Left lung (tissue), 10 donors: ENCODE data around the gene GHITM. TPM values are rescaled to one million over a fixed set of nuclear protein-coding genes. Genes with fewer than 3 reads are reported as not detected.
"Not testable (repeated sequence)": the region's sequence is repeated elsewhere in the genome, so short reads cannot be mapped to it uniquely, and the experiment has no call there.

Source experiments
- ATAC-seq: fragments of 200-7000 bp; cut with Tn5 transposase; one replicate; pipeline ENCODE4 v1.9.1; 2020; ENCODE audit warnings: moderate library complexity
- DNase-seq, 4 donors: peaks; one replicate each; pipeline ENCODE4 v3.0.0-alpha.2; 2013 to 2020
- H3K27ac ChIP-seq, 2 donors: fragments of 200-600 bp; sonication (generic) in 1 of 2; one replicate each; pipeline versions ENCODE4 v1.5.0 to v1.8.0; 2020 to 2021
- H3K27me3 ChIP-seq, 2 donors: fragments of 200-600 bp; sonication (generic) in 1 of 2; one replicate each; pipeline versions ENCODE4 v1.5.0 to v1.8.0; 2020 to 2021
- H3K36me3 ChIP-seq, 2 donors: fragments of 200-600 bp; sonication (generic) in 1 of 2; one replicate each; pipeline versions ENCODE4 v1.5.0 to v1.8.0; 2020 to 2021
- H3K4me1 ChIP-seq, 2 donors: fragments of 200-600 bp; one replicate each; pipeline ENCODE4 v1.8.0; 2021
- H3K4me3 ChIP-seq, 2 donors: fragments of 200-600 bp; sonication (generic) in 1 of 2; one replicate each; pipeline versions ENCODE4 v1.5.0 to v1.8.0; 2020 to 2021; ENCODE audit warnings: mild to moderate bottlenecking in 1 of 2
- H3K9me3 ChIP-seq, 2 donors: fragments of 200-600 bp; sonication (generic) in 1 of 2; one replicate each; pipeline versions ENCODE4 v1.5.0 to v1.8.0; 2020 to 2021
- intact Hi-C, 2 donors: fragments of 100-400 bp; cut with DNase I; formaldehyde crosslinking; loops; one replicate each; pipeline versions ENCODE4 v1.11.2 to v1.14.2; 2022
- polyA plus RNA-seq, 6 donors: library from polyadenylated mRNA; unstranded; fragments of 120-200 nt; gene quantifications; one replicate each; pipeline ENCODE4 v1.2.1, GENCODE V29; 2013; ENCODE audit not compliant: insufficient read length in 6 of 6
- total RNA-seq, 2 donors: library from RNA; stranded (reverse); fragmentation: NEBNext Ultra II Directional; extraction: Animal tissue kit (Norgen Biotek cat#: 25700); gene quantifications; one replicate each; pipeline ENCODE4 v1.2.1, GENCODE V29; 2021
- TF ChIP-seq, protein P1 (sequence below), 2 donors: fragments of 200-600 bp; sonication (generic) in 1 of 2; IDR thresholded peaks; one replicate each; pipeline versions ENCODE4 v1.5.0 to v1.8.0; 2021; ENCODE audit warnings: antibody characterized with exemption in 2 of 2
- donor health status: DM: no; HTN: yes; CAD: no.
- donor health status: DM: no; HTN: no; CAD: no.

Gene GHITM
- total and polyA plus RNA-seq, 8 donors = 104 to 151 (median 120) TPM

DNA sequence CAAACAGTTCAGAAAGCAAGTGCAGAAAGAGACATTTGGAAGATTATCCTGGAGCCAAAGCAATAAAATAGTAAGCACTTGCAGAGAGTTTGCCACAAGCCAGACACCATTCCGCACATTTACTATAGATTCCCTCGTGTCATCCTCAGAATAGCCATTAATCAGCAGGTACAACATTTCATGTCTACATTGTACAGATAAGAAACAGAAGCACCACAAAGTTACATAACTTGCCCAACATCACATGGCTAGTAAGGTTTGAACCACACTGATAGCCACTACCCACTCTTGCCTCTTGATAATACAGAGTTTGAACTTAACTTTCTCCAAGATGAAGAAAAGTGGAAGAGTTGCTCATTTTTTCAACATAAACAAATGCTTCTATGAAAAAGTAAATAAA is 40.6 kb upstream of the GHITM start:
- Histone ChIP-seq H3K27me3 (no peaks in the 10 kb centered on the region), H3K36me3 (no peaks in the 10 kb centered on the region), H3K9me3 (no peaks in the 10 kb centered on the region), H3K4me1 (no peaks in the 10 kb centered on the region), H3K4me3 (no peak overlapping the region), H3K27ac (no peak overlapping the region)
- DNase-seq (no peak), ATAC-seq (no peak)
- TF ChIP-seq, protein P1, sequence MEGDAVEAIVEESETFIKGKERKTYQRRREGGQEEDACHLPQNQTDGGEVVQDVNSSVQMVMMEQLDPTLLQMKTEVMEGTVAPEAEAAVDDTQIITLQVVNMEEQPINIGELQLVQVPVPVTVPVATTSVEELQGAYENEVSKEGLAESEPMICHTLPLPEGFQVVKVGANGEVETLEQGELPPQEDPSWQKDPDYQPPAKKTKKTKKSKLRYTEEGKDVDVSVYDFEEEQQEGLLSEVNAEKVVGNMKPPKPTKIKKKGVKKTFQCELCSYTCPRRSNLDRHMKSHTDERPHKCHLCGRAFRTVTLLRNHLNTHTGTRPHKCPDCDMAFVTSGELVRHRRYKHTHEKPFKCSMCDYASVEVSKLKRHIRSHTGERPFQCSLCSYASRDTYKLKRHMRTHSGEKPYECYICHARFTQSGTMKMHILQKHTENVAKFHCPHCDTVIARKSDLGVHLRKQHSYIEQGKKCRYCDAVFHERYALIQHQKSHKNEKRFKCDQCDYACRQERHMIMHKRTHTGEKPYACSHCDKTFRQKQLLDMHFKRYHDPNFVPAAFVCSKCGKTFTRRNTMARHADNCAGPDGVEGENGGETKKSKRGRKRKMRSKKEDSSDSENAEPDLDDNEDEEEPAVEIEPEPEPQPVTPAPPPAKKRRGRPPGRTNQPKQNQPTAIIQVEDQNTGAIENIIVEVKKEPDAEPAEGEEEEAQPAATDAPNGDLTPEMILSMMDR (IDR thresholded peaks at IDR 0.05) = no peak
- intact Hi-C loops = no loop called here

DNA sequence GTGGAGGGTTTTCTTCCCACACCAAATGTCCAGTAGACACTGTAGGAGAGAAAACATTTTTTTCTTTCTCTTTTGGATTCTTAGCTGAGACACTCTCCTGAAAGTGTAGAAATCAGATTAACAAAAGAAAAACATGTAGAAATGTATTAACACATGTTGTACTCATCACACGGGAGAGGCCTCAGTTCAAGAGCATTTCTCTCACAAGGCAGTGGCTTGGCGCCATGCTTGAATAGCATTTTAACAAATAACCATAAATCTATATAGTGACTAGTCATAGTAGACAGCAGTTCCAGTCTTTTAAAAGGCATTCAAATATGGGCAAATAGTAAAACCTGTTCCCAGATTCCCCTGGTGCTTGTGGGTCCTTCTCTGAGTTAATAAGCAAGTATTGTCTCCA is 38.3 kb upstream of the GHITM start:
- H3K27me3 ChIP-seq = no peaks in the 10 kb centered on the region
- no peaks in the 10 kb centered on the region for H3K9me3 ChIP-seq
- no peaks in the 10 kb centered on the region for H3K4me1 ChIP-seq
- intact Hi-C loops = no loop called here
- H3K27ac ChIP-seq = no peak overlapping the region
- TF ChIP-seq, protein P1 (IDR thresholded peaks at IDR 0.05) = no peak
- no peak for ATAC-seq
- no peak for DNase-seq
- no peaks in the 10 kb centered on the region for H3K36me3 ChIP-seq
- no peak overlapping the region for H3K4me3 ChIP-seq

DNA sequence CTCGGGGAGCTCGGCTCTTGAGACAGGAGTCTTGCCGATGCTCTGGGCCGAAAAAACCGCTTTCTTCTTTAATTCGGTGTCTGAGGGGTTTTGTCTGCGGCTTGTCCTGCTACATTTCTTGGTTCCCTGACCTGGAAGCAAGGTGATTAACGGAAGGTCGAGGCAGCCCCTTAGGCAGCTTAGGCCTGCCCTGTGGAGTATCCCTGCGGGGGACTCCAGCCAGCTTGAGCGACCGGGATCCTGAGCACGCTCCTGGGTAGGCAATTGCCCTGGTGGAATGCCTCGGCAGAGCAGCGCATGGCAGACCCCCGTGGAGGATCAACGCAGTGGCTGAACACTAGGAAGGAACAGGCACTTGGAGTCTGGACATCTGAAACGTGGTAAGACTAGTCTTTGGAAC is 30.5 kb upstream of the GHITM start:
- ATAC-seq (no peak), DNase-seq (no peak)
- TF ChIP-seq, protein P1 (IDR thresholded peaks at IDR 0.05) = no peak

DNA sequence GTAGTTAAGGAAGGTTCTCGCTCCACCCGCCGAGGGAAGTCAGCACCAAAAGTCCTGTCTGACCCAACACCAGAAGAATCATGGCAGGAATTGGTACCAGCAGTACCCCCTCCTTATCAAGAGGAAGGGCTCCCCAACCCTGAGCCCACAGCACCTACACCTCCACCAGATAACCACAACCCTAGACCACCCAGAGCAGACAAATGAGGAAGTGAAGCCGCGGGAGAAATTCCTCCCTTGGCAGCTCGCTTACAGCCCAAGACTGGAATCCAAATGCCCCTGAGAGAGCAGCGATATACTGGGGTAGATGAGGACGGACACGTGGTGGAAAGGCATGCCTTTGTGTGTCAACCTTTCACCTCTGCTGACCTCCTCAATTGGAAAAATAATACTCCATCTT is 29.5 kb upstream of the GHITM start:
- H3K27ac ChIP-seq, ATAC-seq, DNase-seq, H3K27me3 ChIP-seq, H3K4me3 ChIP-seq, intact Hi-C loops, H3K36me3 ChIP-seq, H3K4me1 ChIP-seq, H3K9me3 ChIP-seq: not testable (repeated sequence)

More for the DNA sequence above, 30.5 kb upstream of the GHITM start:
- intact Hi-C loops = no loop called here
- Histone ChIP-seq H3K4me3 (no peak overlapping the region), H3K36me3 (no peaks in the 10 kb centered on the region), H3K9me3 (no peaks in the 10 kb centered on the region), H3K27me3 (no peaks in the 10 kb centered on the region), H3K27ac (no peak overlapping the region), H3K4me1 (no peaks in the 10 kb centered on the region)

DNA sequence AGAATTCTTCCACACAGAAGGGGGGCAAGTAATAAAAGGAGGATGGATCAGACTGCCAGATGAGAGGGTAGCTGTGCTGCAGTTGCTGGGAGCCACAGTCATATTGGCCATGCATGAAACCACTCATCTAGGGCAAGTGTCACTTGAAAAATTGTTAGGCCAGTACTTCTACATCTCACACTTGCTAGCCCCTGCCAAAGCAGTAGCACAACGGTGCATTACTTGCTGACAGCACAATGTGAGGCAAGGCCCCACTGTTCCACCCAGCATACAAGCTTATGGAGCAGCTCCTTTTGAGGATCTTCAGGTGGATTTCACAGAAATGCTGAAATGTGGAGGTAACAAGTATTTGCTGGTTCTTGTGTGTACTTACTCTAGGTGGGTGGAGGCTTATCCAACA is 25.8 kb upstream of the GHITM start:
- peak; percentile 64 for ATAC-seq
- intact Hi-C loops, H3K4me3 ChIP-seq, H3K27ac ChIP-seq, H3K4me1 ChIP-seq, H3K9me3 ChIP-seq, DNase-seq, H3K27me3 ChIP-seq, H3K36me3 ChIP-seq: not testable (repeated sequence)

DNA sequence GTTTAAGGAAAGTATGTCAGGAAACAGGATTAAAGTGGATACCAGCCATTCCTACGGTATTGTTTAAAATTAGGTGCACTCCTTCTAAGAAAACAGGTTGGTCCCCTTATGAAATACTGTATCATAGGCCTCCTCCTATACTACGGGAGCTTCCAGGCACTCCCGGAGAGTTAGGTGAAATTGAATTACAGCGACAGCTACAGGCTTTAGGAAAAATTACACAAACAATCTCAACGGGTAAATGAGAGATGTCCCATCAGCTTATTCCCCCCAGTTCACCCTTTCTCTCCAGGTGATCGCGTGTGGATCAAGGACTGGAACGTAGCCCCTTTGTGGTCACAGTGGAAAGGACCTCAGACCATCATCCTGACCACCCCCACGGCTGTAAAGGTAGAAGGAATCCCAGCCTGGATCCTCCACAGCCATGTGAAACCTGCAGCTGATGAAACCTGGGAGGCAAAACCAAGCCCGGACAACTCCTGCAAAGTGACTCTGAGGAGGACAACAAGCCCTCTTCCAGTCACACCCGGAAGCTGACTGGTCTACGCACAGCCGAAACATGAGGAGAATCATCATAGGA is 25.1 kb upstream of the GHITM start:
- TF ChIP-seq, protein P1 (IDR thresholded peaks at IDR 0.05) = no peak
- no peaks in the 10 kb centered on the region for H3K4me1 ChIP-seq
- H3K4me3 ChIP-seq = no peak overlapping the region
- H3K9me3 ChIP-seq = no peaks in the 10 kb centered on the region
- no peaks in the 10 kb centered on the region for H3K27me3 ChIP-seq
- H3K27ac ChIP-seq = no peak overlapping the region
- intact Hi-C loops = no loop called here
- no peak for DNase-seq
- no peak for ATAC-seq
- H3K36me3 ChIP-seq = no peaks in the 10 kb centered on the region

DNA sequence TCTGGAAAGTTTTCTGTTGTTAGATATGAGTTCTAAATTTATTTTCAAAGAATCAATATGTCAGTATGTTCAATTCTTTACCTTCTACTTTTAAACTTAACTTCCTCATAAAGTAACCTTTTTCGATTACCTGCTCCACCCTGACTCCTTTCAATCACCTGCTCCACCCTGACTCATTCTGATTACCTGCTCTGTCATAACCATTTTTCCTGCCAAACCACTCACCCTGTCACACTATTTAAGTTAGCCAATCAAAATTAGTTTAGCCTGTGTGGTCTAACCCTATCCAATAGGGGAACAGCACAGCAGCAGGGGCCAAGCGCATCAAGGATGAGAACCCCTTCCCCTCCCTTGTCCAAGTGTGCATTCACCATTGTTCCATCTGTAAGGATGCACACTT is 22.1 kb upstream of the GHITM start:
- ATAC-seq, H3K36me3 ChIP-seq, DNase-seq, H3K9me3 ChIP-seq, H3K27me3 ChIP-seq, intact Hi-C loops, H3K27ac ChIP-seq, H3K4me3 ChIP-seq, H3K4me1 ChIP-seq: not testable (repeated sequence)
